Measurements from ENCODE around the gene PTRHD1.

PTRHD1 gene

GRCh38 chr2:24840164-24840869 is 47.1 kb upstream of the PTRHD1 start:
- Histone ChIP-seq H3K27me3 (ENCODE audit: control insufficient read depth in 3 of 3, insufficient read depth in 3 of 3, low read depth in 1 of 3, low read length in 3 of 3) (no peaks in the 10 kb centered on the region), H3K4me1 (ENCODE audit: control insufficient read depth in 2 of 2, insufficient read depth in 1 of 2, low read depth in 1 of 2, low read length in 2 of 2) (no peaks in the 10 kb centered on the region), H3K9me3 (replicated peaks in 1 of 2; ENCODE audit: control insufficient read depth in 2 of 2, insufficient read depth in 1 of 2, low read depth in 1 of 2, low read length in 2 of 2) (no peaks in the 10 kb centered on the region), H2BK5ac (ENCODE audit: low read length) (no peak overlapping the region), H3K36me3 (replicated peaks in 1 of 2; ENCODE audit: control insufficient read depth in 2 of 2, insufficient read depth in 2 of 2, low read length in 2 of 2) (peaks cover 23 to 67% of the 10 kb centered on the region in 2 donors), H4K91ac (ENCODE audit: low read depth, low read length, poor library complexity) (no peak overlapping the region), H3K23ac (ENCODE audit: low read depth, low read length, poor library complexity) (no peak overlapping the region), H2AK5ac (ENCODE audit: low read depth, low read length) (no peak overlapping the region), H3K4me2 (ENCODE audit: insufficient read depth, low read length, poor library complexity, severe bottlenecking) (no peak overlapping the region), H3K9ac (ENCODE audit: low read depth, low read length, poor library complexity) (no peak overlapping the region), H2BK12ac (ENCODE audit: low read length) (no peak overlapping the region), H2BK15ac (ENCODE audit: low read length) (no peak overlapping the region), H4K8ac (ENCODE audit: low read depth, low read length) (no peak overlapping the region), H2AFZ (ENCODE audit: low read length) (no peak overlapping the region), H3K79me1 (ENCODE audit: low read depth, low read length) (peaks cover 2% of the 10 kb centered on the region), H3K4ac (ENCODE audit: low read length) (no peak overlapping the region), H3K18ac (ENCODE audit: low read length) (no peak overlapping the region), H3K4me3 (ENCODE audit: low read length in 2 of 2) (no peak overlapping the region), H3K14ac (ENCODE audit: low read length) (no peak overlapping the region), H3K27ac (replicated peaks; ENCODE audit: low read length) (no peak overlapping the region), H2BK120ac (ENCODE audit: low read depth, low read length) (no peak overlapping the region)
- no peak for DNase-seq (ENCODE audit: low spot score)
- WGBS, 2 donors (ENCODE audit: extremely low coverage in 2 of 2, insufficient read length in 2 of 2, insufficient replicate concordance in 1 of 2), result no CpG with 5 or more reads among the region's 17 CpGs

GRCh38 chr2:24839729-24840128 is 46.5 kb upstream of the PTRHD1 start:
- no peak overlapping the region for H3K14ac ChIP-seq (ENCODE audit: low read length)
- no peak overlapping the region for H2AFZ ChIP-seq (ENCODE audit: low read length)
- no peak overlapping the region for H3K9ac ChIP-seq (ENCODE audit: low read depth, low read length, poor library complexity)
- no peak overlapping the region for H3K18ac ChIP-seq (ENCODE audit: low read length)
- H4K8ac ChIP-seq (ENCODE audit: low read depth, low read length), result no peak overlapping the region
- H2BK5ac ChIP-seq (ENCODE audit: low read length), result no peak overlapping the region
- no peak overlapping the region for H3K27ac ChIP-seq (replicated peaks; ENCODE audit: low read length)
- no peak overlapping the region for H4K91ac ChIP-seq (ENCODE audit: low read depth, low read length, poor library complexity)
- H3K4ac ChIP-seq (ENCODE audit: low read length), result no peak overlapping the region
- peaks cover 27 to 73% of the 10 kb centered on the region in 2 donors for H3K36me3 ChIP-seq (replicated peaks in 1 of 2; ENCODE audit: control insufficient read depth in 2 of 2, insufficient read depth in 2 of 2, low read length in 2 of 2)
- no peak overlapping the region for H3K4me3 ChIP-seq (ENCODE audit: low read length in 2 of 2)
- no peak overlapping the region for H2BK15ac ChIP-seq (ENCODE audit: low read length)
- peaks cover 0 to under 1% of the 10 kb centered on the region in 2 donors for H3K9me3 ChIP-seq (replicated peaks in 1 of 2; ENCODE audit: control insufficient read depth in 2 of 2, insufficient read depth in 1 of 2, low read depth in 1 of 2, low read length in 2 of 2)
- no peak overlapping the region for H2BK12ac ChIP-seq (ENCODE audit: low read length)
- no peaks in the 10 kb centered on the region for H3K4me1 ChIP-seq (ENCODE audit: control insufficient read depth in 2 of 2, insufficient read depth in 1 of 2, low read depth in 1 of 2, low read length in 2 of 2)
- no peak overlapping the region for H2BK120ac ChIP-seq (ENCODE audit: low read depth, low read length)
- peak overlapping the region; percentile 46 for H2AK5ac ChIP-seq (ENCODE audit: low read depth, low read length)
- no peak overlapping the region for H3K4me2 ChIP-seq (ENCODE audit: insufficient read depth, low read length, poor library complexity, severe bottlenecking)
- no peak for DNase-seq (ENCODE audit: low spot score)
- peak overlapping the region; percentile 55 for H3K23ac ChIP-seq (ENCODE audit: low read depth, low read length, poor library complexity)
- no peaks in the 10 kb centered on the region for H3K27me3 ChIP-seq (ENCODE audit: control insufficient read depth in 3 of 3, insufficient read depth in 3 of 3, low read depth in 1 of 3, low read length in 3 of 3)
- H3K79me1 ChIP-seq (ENCODE audit: low read depth, low read length), result peaks cover 2% of the 10 kb centered on the region
- no CpG with 5 or more reads among the region's 15 CpGs for WGBS, 2 donors (ENCODE audit: extremely low coverage in 2 of 2, insufficient read length in 2 of 2, insufficient replicate concordance in 1 of 2)

DNA sequence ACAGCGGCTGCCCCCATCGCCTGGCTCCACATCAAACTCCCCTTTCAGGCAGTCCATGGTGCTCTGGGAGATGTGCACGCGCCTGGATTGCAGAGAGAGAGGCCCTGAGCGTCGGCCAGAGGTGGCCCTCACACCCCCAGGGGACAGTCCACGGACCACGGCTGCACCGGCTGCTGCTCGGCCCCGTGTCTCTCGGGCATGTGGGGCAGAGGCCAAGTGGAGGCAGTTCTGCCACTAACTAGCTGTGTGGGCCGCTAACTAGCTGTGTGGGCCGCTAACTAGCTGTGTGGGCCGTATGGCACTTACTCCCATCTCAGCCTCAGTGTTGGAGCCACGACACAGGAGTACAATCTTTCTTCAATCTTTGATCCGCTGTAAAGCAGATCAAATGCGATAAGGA is 45.4 kb upstream of the PTRHD1 start:
- Histone ChIP-seq H2AK5ac (ENCODE audit: low read depth, low read length) (peak overlapping the region; percentile 56), H3K18ac (ENCODE audit: low read length) (no peak overlapping the region), H3K4ac (ENCODE audit: low read length) (no peak overlapping the region), H2AFZ (ENCODE audit: low read length) (no peak overlapping the region), H3K27me3 (ENCODE audit: control insufficient read depth in 3 of 3, insufficient read depth in 3 of 3, low read depth in 1 of 3, low read length in 3 of 3) (no peaks in the 10 kb centered on the region), H2BK12ac (ENCODE audit: low read length) (no peak overlapping the region), H3K9me3 (replicated peaks in 1 of 2; ENCODE audit: control insufficient read depth in 2 of 2, insufficient read depth in 1 of 2, low read depth in 1 of 2, low read length in 2 of 2) (peaks cover 0 to 10% of the 10 kb centered on the region in 2 donors), H3K27ac (replicated peaks; ENCODE audit: low read length) (no peak overlapping the region), H3K23ac (ENCODE audit: low read depth, low read length, poor library complexity) (no peak overlapping the region), H3K4me1 (ENCODE audit: control insufficient read depth in 2 of 2, insufficient read depth in 1 of 2, low read depth in 1 of 2, low read length in 2 of 2) (peaks cover 0 to 2% of the 10 kb centered on the region in 2 donors), H3K9ac (ENCODE audit: low read depth, low read length, poor library complexity) (no peak overlapping the region), H2BK120ac (ENCODE audit: low read depth, low read length) (no peak overlapping the region), H3K14ac (ENCODE audit: low read length) (no peak overlapping the region), H4K8ac (ENCODE audit: low read depth, low read length) (no peak overlapping the region), H3K4me2 (ENCODE audit: insufficient read depth, low read length, poor library complexity, severe bottlenecking) (no peak overlapping the region), H3K79me1 (ENCODE audit: low read depth, low read length) (peaks cover 2% of the 10 kb centered on the region), H4K91ac (ENCODE audit: low read depth, low read length, poor library complexity) (no peak overlapping the region), H3K36me3 (replicated peaks in 1 of 2; ENCODE audit: control insufficient read depth in 2 of 2, insufficient read depth in 2 of 2, low read length in 2 of 2) (peaks cover 35 to 85% of the 10 kb centered on the region in 2 donors), H3K4me3 (ENCODE audit: low read length in 2 of 2) (no peak overlapping the region), H2BK5ac (ENCODE audit: low read length) (no peak overlapping the region), H2BK15ac (ENCODE audit: low read length) (no peak overlapping the region)
- DNase-seq (ENCODE audit: low spot score), result no peak
- no CpG with 5 or more reads among the region's 18 CpGs for WGBS, 2 donors (ENCODE audit: extremely low coverage in 2 of 2, insufficient read length in 2 of 2, insufficient replicate concordance in 1 of 2)

- H3K9me3 ChIP-seq (replicated peaks in 1 of 2; ENCODE audit: control insufficient read depth in 2 of 2, insufficient read depth in 1 of 2, low read depth in 1 of 2, low read length in 2 of 2), result peaks cover 0 to 10% of the 10 kb centered on the region in 2 donors
- no peak overlapping the region for H2BK120ac ChIP-seq (ENCODE audit: low read depth, low read length)
- H3K4me2 ChIP-seq (ENCODE audit: insufficient read depth, low read length, poor library complexity, severe bottlenecking), result no peak overlapping the region
- no peak overlapping the region for H2BK15ac ChIP-seq (ENCODE audit: low read length)
- no peak overlapping the region for H2AFZ ChIP-seq (ENCODE audit: low read length)
- no CpG with 5 or more reads among the region's 5 CpGs for WGBS, 2 donors (ENCODE audit: extremely low coverage in 2 of 2, insufficient read length in 2 of 2, insufficient replicate concordance in 1 of 2)
- H2BK12ac ChIP-seq (ENCODE audit: low read length), result no peak overlapping the region
- no peak for DNase-seq (ENCODE audit: low spot score)
- no peak overlapping the region for H4K91ac ChIP-seq (ENCODE audit: low read depth, low read length, poor library complexity)
- no peak overlapping the region for H4K8ac ChIP-seq (ENCODE audit: low read depth, low read length)
- H3K9ac ChIP-seq (ENCODE audit: low read depth, low read length, poor library complexity), result no peak overlapping the region
- H3K79me1 ChIP-seq (ENCODE audit: low read depth, low read length), result peaks cover 2% of the 10 kb centered on the region
- H3K27ac ChIP-seq (replicated peaks; ENCODE audit: low read length), result no peak overlapping the region
- no peak overlapping the region for H3K23ac ChIP-seq (ENCODE audit: low read depth, low read length, poor library complexity)
- no peak overlapping the region for H2AK5ac ChIP-seq (ENCODE audit: low read depth, low read length)
- H3K36me3 ChIP-seq (replicated peaks in 1 of 2; ENCODE audit: control insufficient read depth in 2 of 2, insufficient read depth in 2 of 2, low read length in 2 of 2), result peaks cover 36 to 89% of the 10 kb centered on the region in 2 donors
- no peak overlapping the region for H3K4me3 ChIP-seq (ENCODE audit: low read length in 2 of 2)
- no peaks in the 10 kb centered on the region for H3K27me3 ChIP-seq (ENCODE audit: control insufficient read depth in 3 of 3, insufficient read depth in 3 of 3, low read depth in 1 of 3, low read length in 3 of 3)
- no peak overlapping the region for H3K18ac ChIP-seq (ENCODE audit: low read length)
- H2BK5ac ChIP-seq (ENCODE audit: low read length), result no peak overlapping the region
- peaks cover 0 to 7% of the 10 kb centered on the region in 2 donors for H3K4me1 ChIP-seq (ENCODE audit: control insufficient read depth in 2 of 2, insufficient read depth in 1 of 2, low read depth in 1 of 2, low read length in 2 of 2)
- no peak overlapping the region for H3K14ac ChIP-seq (ENCODE audit: low read length)
- H3K4ac ChIP-seq (ENCODE audit: low read length), result no peak overlapping the region
Measured at GRCh38 chr2:24837996-24838513, 44.9 kb upstream of the PTRHD1 start.

All from neuronal stem cell (in vitro differentiated cells).